Lower lobe of right lung (tissue), 2 donors: Measurements from ENCODE around the gene RPS6KA6. TPM values are rescaled to one million over a fixed set of nuclear protein-coding genes. Genes with fewer than 3 reads are reported as not detected.

Source experiments
- ATAC-seq, 2 donors: fragments of 200-7000 bp; cut with Tn5 transposase; one replicate each; pipeline ENCODE4 v1.9.1; 2020 to 2022; ENCODE audit warnings: mild to moderate bottlenecking in 2 of 2, moderate library complexity in 2 of 2
- DNase-seq: peaks from one replicate; pipeline ENCODE4 v3.0.0-alpha.2; 2020
- H3K27ac ChIP-seq: fragments of 200-600 bp; one replicate; pipeline ENCODE4 v1.8.0; 2022
- H3K27me3 ChIP-seq: fragments of 200-600 bp; one replicate; pipeline ENCODE4 v1.8.0; 2022; ENCODE audit warnings: low read depth
- H3K36me3 ChIP-seq: fragments of 200-600 bp; one replicate; pipeline ENCODE4 v1.8.0; 2022; ENCODE audit warnings: mild to moderate bottlenecking
- H3K4me1 ChIP-seq: fragments of 200-600 bp; one replicate; pipeline ENCODE4 v1.8.0; 2022
- H3K4me3 ChIP-seq: fragments of 200-600 bp; one replicate; pipeline ENCODE4 v1.8.0; 2022; ENCODE audit warnings: mild to moderate bottlenecking
- H3K9me3 ChIP-seq: fragments of 200-600 bp; one replicate; pipeline ENCODE4 v1.8.0; 2022
- intact Hi-C: fragments of 100-400 bp; cut with DNase I; formaldehyde crosslinking; loops from one replicate; pipeline ENCODE4 v1.11.0; 2022
- microRNA-seq: library from miRNA; unstranded; fragments of <30 nt; microRNA quantifications from one replicate; pipeline ENCODE4 v1.2.0, GENCODE V29; 2020; ENCODE audit warnings: borderline number of aligned reads
- total RNA-seq: library from RNA; stranded (reverse); fragmentation: NEBNext Ultra II Directional; extraction: Animal tissue kit (Norgen Biotek cat#: 25700); gene quantifications from one replicate; pipeline ENCODE4 v1.2.1, GENCODE V29; 2021
- TF ChIP-seq, protein P1 (sequence below): fragments of 200-600 bp; IDR thresholded peaks from one replicate; pipeline ENCODE4 v1.8.0; 2022; ENCODE audit warnings: antibody characterized with exemption, mild to moderate bottlenecking
- donor health status: DM: no; HTN: yes; CAD: no; lungs with severe emphysema.

RPS6KA6 gene
- total RNA-seq, 1 donor from 2014 or later, result 1.9 TPM

DNA sequence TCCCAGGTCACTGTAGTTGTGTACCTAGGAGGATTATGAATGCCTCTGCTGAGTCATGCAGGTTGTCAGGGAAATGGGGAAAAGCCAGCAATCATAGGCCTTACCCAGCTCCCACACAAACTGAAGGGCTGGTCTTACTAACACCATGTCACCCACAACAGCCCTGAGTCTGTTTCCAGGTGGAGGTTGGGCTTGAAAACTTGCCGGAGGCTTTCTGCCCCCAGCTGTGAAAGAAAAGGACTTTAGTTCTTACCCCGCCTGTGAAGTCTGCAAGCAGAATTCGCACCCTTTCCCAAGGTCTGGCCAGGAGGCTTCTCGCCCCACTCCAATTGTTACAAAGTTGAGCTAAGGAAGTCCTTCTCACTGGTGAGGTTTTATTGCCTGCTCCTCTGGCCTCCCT, 143.9 kb downstream of the RPS6KA6 start:
- Histone ChIP-seq H3K4me3 (no peak overlapping the region), H3K27me3 (no peaks in the 10 kb centered on the region), H3K36me3 (no peaks in the 10 kb centered on the region), H3K9me3 (no peaks in the 10 kb centered on the region), H3K27ac (no peak overlapping the region), H3K4me1 (no peaks in the 10 kb centered on the region)
- intact Hi-C loops, result no loop called here
- TF ChIP-seq, protein P1, sequence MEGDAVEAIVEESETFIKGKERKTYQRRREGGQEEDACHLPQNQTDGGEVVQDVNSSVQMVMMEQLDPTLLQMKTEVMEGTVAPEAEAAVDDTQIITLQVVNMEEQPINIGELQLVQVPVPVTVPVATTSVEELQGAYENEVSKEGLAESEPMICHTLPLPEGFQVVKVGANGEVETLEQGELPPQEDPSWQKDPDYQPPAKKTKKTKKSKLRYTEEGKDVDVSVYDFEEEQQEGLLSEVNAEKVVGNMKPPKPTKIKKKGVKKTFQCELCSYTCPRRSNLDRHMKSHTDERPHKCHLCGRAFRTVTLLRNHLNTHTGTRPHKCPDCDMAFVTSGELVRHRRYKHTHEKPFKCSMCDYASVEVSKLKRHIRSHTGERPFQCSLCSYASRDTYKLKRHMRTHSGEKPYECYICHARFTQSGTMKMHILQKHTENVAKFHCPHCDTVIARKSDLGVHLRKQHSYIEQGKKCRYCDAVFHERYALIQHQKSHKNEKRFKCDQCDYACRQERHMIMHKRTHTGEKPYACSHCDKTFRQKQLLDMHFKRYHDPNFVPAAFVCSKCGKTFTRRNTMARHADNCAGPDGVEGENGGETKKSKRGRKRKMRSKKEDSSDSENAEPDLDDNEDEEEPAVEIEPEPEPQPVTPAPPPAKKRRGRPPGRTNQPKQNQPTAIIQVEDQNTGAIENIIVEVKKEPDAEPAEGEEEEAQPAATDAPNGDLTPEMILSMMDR, result no peak
- ATAC-seq (no peak), DNase-seq (no peak)

Small RNA genes lying within 50 kb of the gene (microRNA-seq; reads per million reads assigned to microRNA genes)
- gene MIR548I4, result not detected
